HEK293 (cell line): Measurements from ENCODE around the gene SERGEF.

Experiments used
- CTCF ChIA-PET: fragments of 350-600 bp; formaldehyde crosslinking; extraction: SDS; loops from one replicate; lab custom pipeline; 2021; ENCODE audit warnings: antibody characterized with exemption; lab: Yijun Ruan, JAX
- POLR2A ChIA-PET: fragments of 300-600 bp; formaldehyde crosslinking; extraction: SDS; loops from one replicate; lab custom pipeline; 2020; ENCODE audit warnings: antibody characterized with exemption, inconsistent platforms; lab: Yijun Ruan, JAX
- H3K27ac ChIP-seq: fragments of 200-500 bp; sonication (Bioruptor generic); 2 replicates; pipeline ENCODE4 v1.5.1; 2014; ENCODE audit warnings: low read depth, low read length, control low read depth, inconsistent platforms; ENCODE audit errors: extremely low read depth
- H3K36me3 ChIP-seq, 2 experiments: fragments of 200-500 bp in 1 of 2; sonication (Bioruptor generic) in 1 of 2; 1 replicate in 1 of 2; 2 replicates in 1 of 2; pipeline ENCODE4 v1.5.1; 2014 to 2017; ENCODE audit warnings: inconsistent platforms in 2 of 2, low read length in 2 of 2; ENCODE audit not compliant: control insufficient read depth in 2 of 2, insufficient read depth in 1 of 2
- H3K4me1 ChIP-seq: fragments of 200-500 bp; sonication (Bioruptor generic); 2 replicates; pipeline ENCODE4 v1.5.1; 2014; ENCODE audit warnings: mild to moderate bottlenecking, low read length, inconsistent platforms; ENCODE audit not compliant: control insufficient read depth, insufficient read depth
- H3K4me3 ChIP-seq: 2 replicates; pipeline ENCODE4 v1.5.1; 2011; ENCODE audit warnings: low read depth, mild to moderate bottlenecking, control low read depth, low read length, moderate library complexity
- H3K9me3 ChIP-seq: fragments of 200-500 bp; sonication (Bioruptor generic); 2 replicates; pipeline ENCODE4 v1.5.1; 2014; ENCODE audit warnings: low read depth, low read length, inconsistent platforms; ENCODE audit not compliant: control insufficient read depth, insufficient read depth
- EGR2 ChIP-seq: fragments of 450-650 bp; formaldehyde crosslinking; IDR thresholded peaks from 2 replicates; pipeline ENCODE4 v1.5.1; 2016; ENCODE audit warnings: low read depth, missing biosample characterization, missing genetic modification characterization
- GLIS1 ChIP-seq: fragments of 450-650 bp; formaldehyde crosslinking; IDR thresholded peaks from 2 replicates; pipeline ENCODE4 v1.5.1; 2016; ENCODE audit warnings: missing biosample characterization, missing genetic modification characterization
- INSM2 ChIP-seq: fragments of 450-650 bp; formaldehyde crosslinking; IDR thresholded peaks from 2 replicates; pipeline ENCODE4 v1.5.1; 2016; ENCODE audit warnings: missing biosample characterization, missing genetic modification characterization
- KLF17 ChIP-seq: fragments of 450-650 bp; formaldehyde crosslinking; IDR thresholded peaks from 2 replicates; pipeline ENCODE4 v1.5.1; 2016; ENCODE audit warnings: missing biosample characterization, missing genetic modification characterization
- MEIS1 ChIP-seq: sonication (generic); formaldehyde crosslinking; IDR thresholded peaks from 2 replicates; pipeline ENCODE4 v1.8.1; 2022; ENCODE audit warnings: missing genetic modification reagents, mild to moderate bottlenecking, borderline replicate concordance
- OVOL3 ChIP-seq: fragments of 450-650 bp; formaldehyde crosslinking; IDR thresholded peaks from 2 replicates; pipeline ENCODE4 v1.5.1; 2016; ENCODE audit warnings: missing biosample characterization, missing genetic modification characterization
- SETDB1 ChIP-seq: IDR thresholded peaks from one replicate; pipeline ENCODE4 v1.6.1; 2017; ENCODE audit warnings: mild to moderate bottlenecking, low read length, moderate library complexity, mixed read lengths; ENCODE audit not compliant: insufficient read length
- SP3 ChIP-seq: fragments of 450-650 bp; formaldehyde crosslinking; IDR thresholded peaks from 2 replicates; pipeline ENCODE4 v1.5.1; 2016; ENCODE audit warnings: missing biosample characterization, missing genetic modification characterization
- ZBTB49 ChIP-seq: fragments of 450-650 bp; formaldehyde crosslinking; IDR thresholded peaks from 2 replicates; pipeline ENCODE4 v1.5.1; 2016; ENCODE audit warnings: missing biosample characterization, missing genetic modification characterization, low read depth
- ZNF132 ChIP-seq: fragments of 450-650 bp; formaldehyde crosslinking; IDR thresholded peaks from 2 replicates; pipeline ENCODE4 v1.5.1; 2017; ENCODE audit warnings: missing biosample characterization, missing genetic modification characterization, borderline replicate concordance
- ZNF202 ChIP-seq: fragments of 450-650 bp; formaldehyde crosslinking; IDR thresholded peaks from 2 replicates; pipeline ENCODE4 v1.5.1; 2016; ENCODE audit warnings: missing biosample characterization, missing genetic modification characterization, borderline replicate concordance
- ZNF214 ChIP-seq: fragments of 450-650 bp; formaldehyde crosslinking; IDR thresholded peaks from 2 replicates; pipeline ENCODE4 v1.5.1; 2017; ENCODE audit warnings: missing biosample characterization, mild to moderate bottlenecking, missing genetic modification characterization, borderline replicate concordance
- ZNF354C ChIP-seq: fragments of 450-650 bp; formaldehyde crosslinking; IDR thresholded peaks from 2 replicates; pipeline ENCODE4 v1.5.1; 2016; ENCODE audit warnings: missing biosample characterization, missing genetic modification characterization, low read depth, borderline replicate concordance
- ZNF362 ChIP-seq: fragments of 450-650 bp; formaldehyde crosslinking; IDR thresholded peaks from 2 replicates; pipeline ENCODE4 v1.5.1; 2016; ENCODE audit warnings: missing biosample characterization, missing genetic modification characterization
- ZNF404 ChIP-seq: fragments of 450-650 bp; formaldehyde crosslinking; IDR thresholded peaks from 2 replicates; pipeline ENCODE4 v1.5.1; 2017; ENCODE audit warnings: missing biosample characterization, missing genetic modification characterization
- ZNF488 ChIP-seq: fragments of 450-650 bp; formaldehyde crosslinking; IDR thresholded peaks from 2 replicates; pipeline ENCODE4 v1.5.1; 2016; ENCODE audit warnings: missing biosample characterization, missing genetic modification characterization
- ZNF521 ChIP-seq: fragments of 450-650 bp; formaldehyde crosslinking; IDR thresholded peaks from 2 replicates; pipeline ENCODE4 v1.5.1; 2017; ENCODE audit warnings: missing biosample characterization, mild to moderate bottlenecking, missing genetic modification characterization
- ZNF571 ChIP-seq: fragments of 450-650 bp; formaldehyde crosslinking; IDR thresholded peaks from 2 replicates; pipeline ENCODE4 v1.5.0; 2017; ENCODE audit warnings: missing biosample characterization, missing genetic modification characterization
- ZNF629 ChIP-seq: fragments of 450-650 bp; formaldehyde crosslinking; IDR thresholded peaks from 2 replicates; pipeline ENCODE4 v1.5.1; 2017; ENCODE audit warnings: missing biosample characterization, missing genetic modification characterization
- ZNF776 ChIP-seq: fragments of 450-650 bp; formaldehyde crosslinking; IDR thresholded peaks from 2 replicates; pipeline ENCODE4 v1.5.0; 2017; ENCODE audit warnings: missing biosample characterization, missing genetic modification characterization, borderline replicate concordance
- ZNF792 ChIP-seq: fragments of 450-650 bp; formaldehyde crosslinking; IDR thresholded peaks from 2 replicates; pipeline ENCODE4 v1.5.1; 2016; ENCODE audit warnings: missing biosample characterization, missing genetic modification characterization
- ZSCAN18 ChIP-seq: fragments of 450-650 bp; formaldehyde crosslinking; IDR thresholded peaks from 2 replicates; pipeline ENCODE4 v1.5.1; 2016; ENCODE audit warnings: missing biosample characterization, missing genetic modification characterization
- ZXDB ChIP-seq: fragments of 450-650 bp; formaldehyde crosslinking; IDR thresholded peaks from 2 replicates; pipeline ENCODE4 v1.5.1; 2016; ENCODE audit warnings: missing biosample characterization, missing genetic modification characterization

The SERGEF gene

GRCh38 chr11:17786824-17787525 lies 225.9 kb downstream of the SERGEF start (continued):
- no peak for TF ChIP-seq INSM2 (tag by site-specific recombination)
- TF ChIP-seq ZNF132 (tag by site-specific recombination), result no peak
- TF ChIP-seq ZNF776, result no peak
- no peak for TF ChIP-seq KLF17
- no peak for TF ChIP-seq ZNF521 (tag by site-specific recombination)
- TF ChIP-seq ZBTB49, result no peak

GRCh38 chr11:17783878-17784277 lies 229.0 kb downstream of the SERGEF start:
- Histone ChIP-seq H3K27ac (no peak overlapping the region), H3K9me3 (no peaks in the 10 kb centered on the region), H3K36me3 (no peaks in the 10 kb centered on the region), H3K4me1 (no peaks in the 10 kb centered on the region), H3K4me3 (no peak overlapping the region)
- TF ChIP-seq ZNF202, result no peak
- no peak for TF ChIP-seq ZNF792
- no peak for TF ChIP-seq OVOL3 (tag by site-specific recombination)
- no peak for TF ChIP-seq ZNF362
- no peak for TF ChIP-seq SP3 (tag by site-specific recombination)
- no peak for TF ChIP-seq ZNF214 (tag by site-specific recombination)
- TF ChIP-seq SETDB1, result no peak
- no peak for TF ChIP-seq EGR2 (tag by site-specific recombination)
- TF ChIP-seq ZNF404 (tag by site-specific recombination), result no peak
- no peak for TF ChIP-seq ZSCAN18
- TF ChIP-seq GLIS1 (tag by site-specific recombination), result no peak
- no peak for TF ChIP-seq ZXDB (tag by site-specific recombination)
- no peak for TF ChIP-seq MEIS1 (CRISPR knock-in tag)
- no peak for TF ChIP-seq ZNF354C
- TF ChIP-seq ZNF571 (tag by site-specific recombination), result no peak
- no peak for TF ChIP-seq ZNF629 (tag by site-specific recombination)
- no peak for TF ChIP-seq ZNF488 (tag by site-specific recombination)
- ChIA-PET POLR2A (no interaction called here), CTCF (no interaction called here)
